ENCODE data around the gene DYRK4. TPM values are rescaled to one million over a fixed set of nuclear protein-coding genes. Genes with fewer than 3 reads are reported as not detected.

The DYRK4 gene
- total RNA-seq, 1 donor from 2014 or later, result 22.1 TPM

DNA sequence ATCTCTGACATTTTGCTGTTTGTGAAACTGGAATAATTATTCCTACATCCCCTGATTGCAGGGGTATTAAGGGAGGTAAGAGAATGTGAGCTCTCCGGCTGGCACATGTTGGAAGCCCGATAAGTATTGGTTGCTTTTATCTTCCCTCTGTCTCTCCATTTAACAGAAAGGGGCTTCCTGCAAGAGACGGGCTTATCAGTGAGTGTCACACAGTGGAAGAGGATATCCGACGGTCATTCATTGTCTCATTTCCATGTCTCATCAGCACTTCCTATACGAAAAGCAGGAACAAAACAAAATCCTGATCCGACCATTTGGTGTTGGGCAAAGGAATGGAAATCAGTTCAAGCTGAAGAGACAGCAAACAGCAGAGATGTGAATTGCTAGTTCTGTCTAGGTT, 10.7 kb downstream of the DYRK4 start:
- Mint-ChIP-seq H3K9me3 (no peaks in the 10 kb centered on the region), H3K4me3 (no peak overlapping the region), H3K4me1 (peaks cover 24% of the 10 kb centered on the region), H3K27ac (no peak overlapping the region), H3K36me3 (ENCODE audit: low read depth) (peaks cover 8% of the 10 kb centered on the region), H3K27me3 (no peaks in the 10 kb centered on the region)
- ChIA-PET CTCF (no interaction called here), POLR2A (no interaction called here)
- intact Hi-C loops (cut with micrococcal nuclease), result no loop called here
- ATAC-seq (ENCODE audit: low read depth) (no peak), DNase-seq (no peak)
- TF ChIP-seq, protein P1, sequence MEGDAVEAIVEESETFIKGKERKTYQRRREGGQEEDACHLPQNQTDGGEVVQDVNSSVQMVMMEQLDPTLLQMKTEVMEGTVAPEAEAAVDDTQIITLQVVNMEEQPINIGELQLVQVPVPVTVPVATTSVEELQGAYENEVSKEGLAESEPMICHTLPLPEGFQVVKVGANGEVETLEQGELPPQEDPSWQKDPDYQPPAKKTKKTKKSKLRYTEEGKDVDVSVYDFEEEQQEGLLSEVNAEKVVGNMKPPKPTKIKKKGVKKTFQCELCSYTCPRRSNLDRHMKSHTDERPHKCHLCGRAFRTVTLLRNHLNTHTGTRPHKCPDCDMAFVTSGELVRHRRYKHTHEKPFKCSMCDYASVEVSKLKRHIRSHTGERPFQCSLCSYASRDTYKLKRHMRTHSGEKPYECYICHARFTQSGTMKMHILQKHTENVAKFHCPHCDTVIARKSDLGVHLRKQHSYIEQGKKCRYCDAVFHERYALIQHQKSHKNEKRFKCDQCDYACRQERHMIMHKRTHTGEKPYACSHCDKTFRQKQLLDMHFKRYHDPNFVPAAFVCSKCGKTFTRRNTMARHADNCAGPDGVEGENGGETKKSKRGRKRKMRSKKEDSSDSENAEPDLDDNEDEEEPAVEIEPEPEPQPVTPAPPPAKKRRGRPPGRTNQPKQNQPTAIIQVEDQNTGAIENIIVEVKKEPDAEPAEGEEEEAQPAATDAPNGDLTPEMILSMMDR (IDR thresholded peaks at IDR 0.05), result no peak

GRCh38 chr12:4579305-4580102, 17.5 kb downstream of the DYRK4 start:
- Mint-ChIP-seq H3K4me1 (peaks cover 11% of the 10 kb centered on the region), H3K9me3 (no peaks in the 10 kb centered on the region), H3K27ac (no peak overlapping the region), H3K27me3 (no peaks in the 10 kb centered on the region), H3K36me3 (ENCODE audit: low read depth) (no peaks in the 10 kb centered on the region), H3K4me3 (no peak overlapping the region)
- ATAC-seq (ENCODE audit: low read depth) (peak; percentile 56), DNase-seq (no peak)
- TF ChIP-seq, protein P1 (IDR thresholded peaks at IDR 0.05), result no peak
- CTCF ChIA-PET, result interaction anchor here (1.3 to 1.6 kb wide), 2 partner anchors 178 to 180 kb away, joined by 3 to 25 read pairs; no protein-coding TSS in a partner anchor
- intact Hi-C loops (cut with micrococcal nuclease), result loop anchor here (1.0 kb wide), 1 partner anchor 179 kb away; no protein-coding TSS in a partner anchor
- POLR2A ChIA-PET, result no interaction called here

DNA sequence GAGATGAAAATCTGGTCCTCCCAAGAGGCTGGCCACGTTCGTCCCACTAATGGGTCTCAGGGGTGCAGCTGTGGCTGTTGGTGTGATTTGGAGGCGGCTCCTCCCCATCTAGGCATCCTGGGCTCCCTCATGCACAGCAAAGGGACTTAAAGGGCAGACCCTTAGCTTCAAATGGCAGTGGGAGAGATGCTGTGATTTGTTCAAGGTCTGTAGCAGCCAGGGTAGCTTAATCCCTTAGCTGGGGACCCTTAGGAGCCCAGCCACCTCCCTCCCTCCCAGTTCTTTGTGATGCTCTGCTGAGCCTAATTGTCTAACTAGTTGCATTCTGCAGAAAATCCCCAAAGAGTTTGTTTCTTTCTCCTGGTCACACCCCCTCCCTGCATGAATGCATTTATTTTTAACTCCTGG, 18.3 kb downstream of the DYRK4 start:
- Mint-ChIP-seq H3K27me3 (no peaks in the 10 kb centered on the region), H3K9me3 (no peaks in the 10 kb centered on the region), H3K27ac (no peak overlapping the region), H3K4me1 (peaks cover 11% of the 10 kb centered on the region), H3K4me3 (no peak overlapping the region), H3K36me3 (ENCODE audit: low read depth) (no peaks in the 10 kb centered on the region)
- TF ChIP-seq, protein P1 (IDR thresholded peaks at IDR 0.05), result no peak
- POLR2A ChIA-PET, result no interaction called here
- intact Hi-C loops (cut with micrococcal nuclease), result no loop called here
- CTCF ChIA-PET, result interaction anchor here (1.3 to 1.6 kb wide), 2 partner anchors 178 to 179 kb away, joined by 3 to 25 read pairs; no protein-coding TSS in a partner anchor
- DNase-seq, result no peak
- no peak for ATAC-seq (ENCODE audit: low read depth)

DNA sequence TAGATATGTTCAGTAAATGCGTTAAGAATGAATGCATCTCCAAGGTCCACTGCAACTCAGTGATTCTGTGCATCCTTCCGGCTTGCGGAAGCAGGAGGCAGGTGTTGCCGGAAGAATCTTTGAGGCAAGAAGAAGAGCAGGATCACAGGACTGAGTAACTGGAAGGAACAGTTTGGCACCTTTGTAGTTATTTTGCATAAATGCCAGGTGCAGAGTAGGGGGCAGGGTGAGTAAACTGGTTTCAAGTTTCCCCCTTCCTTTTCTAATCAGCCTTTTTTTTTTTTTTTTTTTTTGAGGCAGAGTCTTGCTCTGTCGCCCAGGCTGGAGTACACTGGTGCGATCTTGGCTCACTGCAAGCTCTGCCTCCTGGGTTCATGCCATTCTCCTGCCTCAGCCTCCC, 22.3 kb downstream of the DYRK4 start:
- TF ChIP-seq, protein P1 (IDR thresholded peaks at IDR 0.05), result no peak
- peaks cover 11% of the 10 kb centered on the region for H3K4me1 Mint-ChIP-seq
- DNase-seq (no peak), ATAC-seq (ENCODE audit: low read depth) (no peak)
- no peaks in the 10 kb centered on the region for H3K36me3 Mint-ChIP-seq (ENCODE audit: low read depth)
- no peak overlapping the region for H3K27ac Mint-ChIP-seq
- POLR2A ChIA-PET, result no interaction called here
- H3K4me3 Mint-ChIP-seq, result no peak overlapping the region
- CTCF ChIA-PET, result no interaction called here
- intact Hi-C loops (cut with micrococcal nuclease), result no loop called here
- H3K27me3 Mint-ChIP-seq, result no peaks in the 10 kb centered on the region
- H3K9me3 Mint-ChIP-seq, result peaks cover under 1% of the 10 kb centered on the region

GRCh38 chr12:4584896-4585295, 22.9 kb downstream of the DYRK4 start:
- no peak overlapping the region for H3K4me3 Mint-ChIP-seq
- peaks cover 5% of the 10 kb centered on the region for H3K36me3 Mint-ChIP-seq (ENCODE audit: low read depth)
- no peaks in the 10 kb centered on the region for H3K27me3 Mint-ChIP-seq
- intact Hi-C loops (cut with micrococcal nuclease), result no loop called here
- no peak overlapping the region for H3K27ac Mint-ChIP-seq
- DNase-seq (no peak), ATAC-seq (ENCODE audit: low read depth) (no peak)
- peaks cover 3% of the 10 kb centered on the region for H3K9me3 Mint-ChIP-seq
- H3K4me1 Mint-ChIP-seq, result peaks cover 8% of the 10 kb centered on the region
- CTCF ChIA-PET, result no interaction called here
- POLR2A ChIA-PET, result no interaction called here
- TF ChIP-seq, protein P1 (IDR thresholded peaks at IDR 0.05), result no peak

All from activated B cell treated with CpG ODN at 0.5 μM for 24 hours (primary cell).